ENCODE data around the gene PCCA.

GRCh38 chr13:100106005-100106404 is 17.1 kb downstream of the PCCA start:
- TF ChIP-seq CTCF (conservative IDR thresholded peaks at IDR 0.05 in 1 of 2, IDR thresholded peaks at IDR 0.05 in 1 of 2; ENCODE audit: low read depth in 1 of 2, low read length in 2 of 2) (no peak), EZH2 (IDR thresholded peaks at IDR 0.05; ENCODE audit: low read length, missing control alignments) (no peak)
